GM19324 (cell line): ENCODE data around the gene BMPR1A.

Experiments
- ATAC-seq: cut with Tn5 transposase; IDR thresholded peaks from one replicate; pipeline ENCODE4 v1.9.1; 2021; ENCODE audit warnings: mild to moderate bottlenecking, moderate library complexity; ENCODE audit not compliant: unreplicated experiment, low FRiP score

Gene BMPR1A

DNA sequence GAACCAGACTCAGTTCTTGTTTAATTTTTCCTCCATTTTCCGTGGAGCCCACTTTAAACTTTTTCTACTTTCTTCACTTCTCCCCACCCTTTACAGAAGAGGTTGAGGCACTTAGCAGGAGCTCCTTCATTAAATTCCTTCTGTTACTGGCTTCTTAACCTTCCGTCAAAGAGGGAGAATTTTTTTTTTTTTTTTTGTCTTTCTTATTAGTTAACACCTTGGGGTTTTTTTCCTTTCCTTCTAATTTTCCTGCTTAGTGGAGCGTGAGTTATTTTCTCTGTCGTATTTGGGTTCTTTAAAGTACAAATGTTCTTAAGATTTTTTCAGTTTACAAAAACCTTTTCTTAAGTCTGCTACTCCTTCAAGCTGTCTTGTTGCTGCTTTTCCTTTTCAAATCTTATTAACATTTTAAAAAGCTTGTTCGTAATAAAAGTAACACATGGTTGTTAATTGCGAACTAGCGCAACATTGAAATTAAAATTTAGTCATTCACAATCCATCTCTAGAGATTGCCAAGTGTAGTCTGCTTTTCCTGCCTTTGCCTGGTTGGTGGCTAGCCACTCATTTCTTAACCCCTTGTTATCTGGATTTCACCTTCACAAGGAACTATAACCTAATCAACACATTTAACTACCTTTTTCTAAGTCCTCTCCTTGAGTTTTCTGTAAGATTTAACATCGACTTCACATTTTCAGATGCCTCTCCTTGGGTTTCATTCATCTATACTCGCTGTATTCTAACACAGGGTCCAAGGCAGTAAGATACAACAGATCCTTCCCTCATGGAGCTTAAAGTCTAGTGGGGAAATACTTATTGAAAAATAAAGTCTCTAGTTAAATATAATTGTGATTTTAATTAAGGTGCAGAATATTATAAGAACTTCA, 2.0 kb downstream of the BMPR1A start:
- ATAC-seq: no peak

DNA sequence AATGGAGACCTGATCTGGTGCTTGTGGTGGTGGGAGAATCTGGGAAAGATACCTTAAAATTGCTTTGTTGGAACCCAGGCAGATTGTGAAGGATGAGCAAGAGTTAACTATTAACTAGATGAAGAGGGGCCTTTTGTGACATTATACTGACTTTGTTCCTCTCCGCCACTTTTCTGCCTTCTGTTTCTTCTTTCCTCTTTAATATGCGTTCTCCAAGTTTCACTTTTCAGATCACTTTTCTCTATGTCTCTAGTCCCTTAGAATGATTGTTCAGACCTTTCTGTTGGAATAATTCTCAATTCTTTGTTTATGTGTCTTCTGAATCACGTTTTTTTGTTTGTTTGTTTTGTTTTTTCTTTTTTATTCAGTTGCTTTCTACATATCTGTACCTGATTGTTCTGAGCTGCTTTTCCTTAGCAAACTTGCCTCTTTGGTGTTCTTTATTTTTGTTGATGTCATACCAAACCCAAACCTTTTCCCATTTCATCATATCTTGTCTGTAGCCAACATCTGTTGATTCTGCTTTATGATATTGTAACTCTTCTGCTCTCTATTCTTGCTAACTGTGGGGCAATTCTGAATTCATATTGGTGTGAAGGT, 2.8 kb downstream of the BMPR1A start:
- no peak for ATAC-seq

DNA sequence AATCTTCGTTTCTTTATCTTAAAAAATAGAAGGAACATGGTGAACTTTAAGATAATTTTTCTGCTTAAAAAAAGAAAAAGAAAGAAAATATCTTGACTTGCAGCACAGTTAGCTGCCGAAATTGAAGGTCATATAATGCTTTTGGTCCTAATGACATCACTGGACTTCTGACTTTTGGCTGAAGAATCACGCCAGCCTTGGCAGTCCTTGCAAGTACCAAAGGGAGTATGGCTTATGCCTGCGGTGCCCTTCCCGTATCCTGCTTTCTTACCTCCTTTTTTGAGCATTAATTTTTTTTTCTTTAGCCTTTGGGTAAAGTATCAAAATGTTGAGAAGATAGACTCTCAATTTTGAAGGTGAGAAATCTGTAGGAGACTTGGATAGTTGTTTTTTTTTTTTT, 7.0 kb downstream of the BMPR1A start:
- no peak for ATAC-seq

DNA sequence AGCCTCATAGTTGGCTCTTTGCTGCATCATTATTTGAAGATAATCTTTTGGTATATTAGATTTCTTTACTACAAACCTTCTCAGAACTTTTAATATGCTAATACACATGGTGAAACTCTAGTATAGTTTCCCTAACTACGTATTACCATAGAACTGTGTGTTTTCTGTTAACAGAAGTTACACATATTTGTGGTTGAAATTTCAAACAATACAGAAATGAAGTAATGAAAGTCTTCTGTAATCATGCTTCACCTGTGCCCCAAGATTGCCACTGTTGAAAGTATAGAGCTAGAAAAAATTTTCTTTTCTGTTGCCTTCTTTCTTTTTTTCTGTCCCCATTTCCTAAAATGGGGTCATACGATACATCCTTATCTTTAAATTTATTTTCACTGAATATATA, 9.1 kb downstream of the BMPR1A start:
- ATAC-seq: no peak

DNA sequence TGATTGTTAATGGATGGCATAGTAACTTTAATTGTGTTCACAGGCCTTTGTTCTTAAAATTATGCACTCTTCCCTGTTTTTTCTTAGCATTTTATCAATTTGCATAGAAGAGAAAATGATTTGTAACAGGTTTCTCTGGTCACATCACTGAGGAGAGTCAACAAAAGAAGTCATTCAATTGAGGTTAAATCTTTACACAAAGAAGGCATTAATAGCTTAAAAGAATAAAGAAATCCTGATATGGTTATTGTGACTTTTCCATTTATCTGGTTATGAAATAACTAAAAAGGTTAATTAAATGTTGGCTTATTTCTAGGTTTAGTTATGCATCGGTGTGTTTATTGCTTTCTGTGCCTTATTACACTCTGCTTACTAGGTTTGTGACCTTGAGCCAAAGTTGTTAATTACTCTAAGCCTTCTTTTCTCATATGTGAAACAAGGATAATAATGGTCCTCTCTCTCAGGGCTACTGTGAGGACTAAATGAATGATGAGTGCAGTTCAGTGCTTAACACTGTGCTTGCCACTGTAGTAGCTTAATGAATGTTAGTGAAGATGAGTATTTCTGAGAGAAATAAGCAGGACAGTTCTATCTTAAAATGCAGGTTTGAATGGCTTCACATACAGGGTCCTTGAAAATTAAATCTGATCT, 12.1 kb downstream of the BMPR1A start:
- no peak for ATAC-seq

DNA sequence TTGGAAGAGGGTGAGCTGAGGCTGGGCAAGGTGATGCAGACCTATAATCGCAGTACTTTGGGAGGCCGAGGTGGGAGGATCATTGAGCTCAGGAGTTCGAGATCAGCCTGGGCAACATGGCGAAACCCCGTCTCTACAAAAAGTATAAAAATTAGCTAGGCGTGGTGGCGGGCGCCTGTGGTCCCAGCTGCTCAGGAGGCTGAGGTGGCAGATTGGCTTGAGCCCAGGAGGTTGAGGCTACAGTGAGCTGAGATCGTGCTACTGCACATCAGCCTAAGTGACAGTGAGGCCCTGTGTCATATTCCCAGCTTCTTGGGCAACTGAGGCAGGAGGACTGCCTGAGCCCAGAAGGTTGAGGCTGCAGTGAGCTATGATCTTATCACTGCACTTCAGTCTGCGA, 13.6 kb downstream of the BMPR1A start:
- no peak for ATAC-seq

DNA sequence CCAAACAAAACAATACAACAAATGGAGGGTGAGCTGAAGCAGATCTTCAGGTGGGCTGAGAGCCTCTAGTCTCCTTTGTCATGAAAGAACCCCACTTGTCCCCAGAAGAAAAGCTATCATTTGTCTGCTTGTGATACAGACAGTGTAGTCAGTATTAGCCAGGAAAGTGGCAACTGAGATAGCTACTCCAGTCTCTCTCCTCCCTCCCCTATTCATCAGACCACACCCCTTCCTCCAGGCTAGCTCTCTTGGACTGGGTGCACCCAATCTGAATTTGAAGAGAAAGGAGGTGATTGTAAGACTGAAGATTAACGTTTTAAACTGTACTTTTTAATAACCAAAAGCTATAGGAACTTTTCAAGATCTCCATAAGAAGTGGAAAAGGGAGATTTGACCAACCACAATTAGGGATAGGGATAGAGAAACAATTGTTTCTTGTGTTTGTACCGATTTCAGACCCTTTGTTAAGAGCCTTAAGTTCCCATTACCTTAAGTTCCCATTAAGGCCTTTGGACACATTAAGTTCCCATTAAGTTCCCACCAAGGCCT, 14.1 kb downstream of the BMPR1A start:
- ATAC-seq: no peak

DNA sequence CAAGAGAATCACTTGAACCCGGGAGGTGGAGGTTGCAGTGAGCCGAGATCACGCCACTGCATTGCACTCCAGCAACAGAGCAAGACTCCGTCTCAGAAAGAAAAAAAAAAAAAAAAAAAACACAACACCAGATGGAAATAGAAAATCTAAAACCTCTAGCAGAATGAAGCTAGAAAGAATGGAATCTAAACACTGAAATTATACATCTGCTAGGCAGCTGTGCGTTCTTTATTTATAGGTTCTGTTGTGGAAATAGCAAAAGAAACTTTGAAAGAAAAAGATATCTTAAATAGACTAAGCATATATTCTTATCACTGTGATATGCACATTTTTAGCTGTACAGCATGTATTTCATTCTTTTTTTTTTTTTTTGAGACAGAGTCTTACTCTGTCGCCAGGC, 17.1 kb downstream of the BMPR1A start:
- ATAC-seq: no peak

DNA sequence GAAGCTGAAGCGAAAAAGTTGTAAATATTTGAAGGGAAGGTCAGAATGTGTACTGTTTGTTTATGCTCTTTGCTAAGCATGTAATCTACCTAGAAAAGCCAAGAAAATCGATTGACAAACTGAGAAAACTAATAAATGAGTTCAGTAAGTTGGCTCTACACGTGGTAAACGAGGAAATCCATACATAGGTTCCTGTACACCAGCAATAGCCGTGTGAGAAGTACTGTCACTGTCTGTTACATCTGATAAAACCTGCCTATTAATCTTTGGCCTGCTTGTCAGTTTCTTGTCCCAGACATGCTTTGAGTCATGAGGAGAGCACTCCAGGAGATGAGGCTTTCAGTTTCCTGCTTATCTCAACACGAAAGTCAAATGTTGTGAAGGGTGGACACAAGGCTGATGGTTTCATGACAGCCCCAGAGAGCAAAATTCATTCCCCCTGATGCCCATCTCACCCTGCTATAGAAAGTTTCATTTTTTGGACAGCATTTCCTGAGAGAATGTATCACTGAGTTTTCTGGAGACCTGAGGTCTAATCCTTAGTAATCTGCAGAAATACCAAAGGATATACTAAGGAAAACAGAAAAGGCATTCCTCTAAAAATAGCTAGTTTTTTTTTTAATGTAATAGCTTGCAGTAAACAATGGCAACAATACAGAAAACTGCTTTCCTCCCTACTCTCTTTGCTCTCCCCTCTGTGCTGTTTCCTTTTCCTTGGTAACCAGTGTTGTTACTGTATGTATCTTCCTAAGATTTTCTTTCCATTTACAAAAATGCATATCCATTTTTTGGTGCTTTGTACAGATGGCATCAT, 18.8 kb downstream of the BMPR1A start:
- ATAC-seq: no peak

DNA sequence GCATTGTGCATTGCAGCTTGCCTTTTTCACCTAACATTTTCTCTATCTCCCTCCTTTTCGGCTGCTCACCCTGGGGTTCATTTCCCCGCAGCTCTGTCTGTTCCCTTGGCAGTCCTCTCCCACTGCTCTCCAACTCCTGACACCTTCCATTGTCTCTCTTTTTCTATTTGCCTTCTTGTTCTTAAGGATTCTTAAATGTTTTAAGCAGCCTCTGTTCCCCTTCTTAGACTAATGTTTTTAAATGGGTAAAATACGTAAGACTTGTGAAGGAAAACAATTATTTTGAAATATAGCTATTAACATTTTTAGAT, 19.4 kb downstream of the BMPR1A start:
- ATAC-seq: no peak

DNA sequence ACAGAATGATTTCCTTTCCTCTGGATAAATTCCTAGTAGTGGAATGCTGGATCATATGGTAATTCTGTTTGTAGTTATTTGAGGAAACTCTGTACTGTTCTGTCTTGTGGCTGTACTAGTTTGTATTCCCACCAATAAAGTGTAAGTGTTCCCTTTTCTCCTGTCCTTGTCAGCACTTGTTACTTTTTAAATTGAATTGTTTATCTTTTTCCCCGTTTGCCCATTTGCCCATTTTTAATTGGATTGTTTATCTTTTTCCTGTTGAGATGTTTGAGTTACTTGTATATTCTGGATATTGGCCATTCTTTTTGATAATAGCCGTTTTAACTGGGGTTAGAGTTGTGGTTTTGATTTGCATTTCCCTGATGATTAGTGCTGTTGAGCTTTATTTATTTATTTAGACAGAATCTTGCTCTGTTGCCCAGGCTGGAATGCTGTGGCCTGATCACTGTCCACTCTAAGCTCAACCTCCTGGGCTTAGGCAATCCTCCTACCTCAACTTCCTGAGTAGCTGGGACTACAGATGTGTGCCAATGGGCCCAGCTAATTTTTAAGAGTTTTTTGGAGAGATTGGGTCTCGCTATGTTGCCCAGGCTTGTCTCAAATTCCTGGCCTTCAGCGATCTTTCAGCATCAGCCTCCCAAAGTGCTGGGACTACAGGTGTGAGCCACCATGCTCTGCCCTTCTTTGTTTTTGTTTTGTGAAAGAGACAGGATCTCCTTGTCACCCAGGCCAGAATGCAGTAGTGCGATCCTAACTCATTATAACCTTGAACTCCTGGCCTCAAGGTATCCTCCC, 23.0 kb downstream of the BMPR1A start:
- no peak for ATAC-seq

DNA sequence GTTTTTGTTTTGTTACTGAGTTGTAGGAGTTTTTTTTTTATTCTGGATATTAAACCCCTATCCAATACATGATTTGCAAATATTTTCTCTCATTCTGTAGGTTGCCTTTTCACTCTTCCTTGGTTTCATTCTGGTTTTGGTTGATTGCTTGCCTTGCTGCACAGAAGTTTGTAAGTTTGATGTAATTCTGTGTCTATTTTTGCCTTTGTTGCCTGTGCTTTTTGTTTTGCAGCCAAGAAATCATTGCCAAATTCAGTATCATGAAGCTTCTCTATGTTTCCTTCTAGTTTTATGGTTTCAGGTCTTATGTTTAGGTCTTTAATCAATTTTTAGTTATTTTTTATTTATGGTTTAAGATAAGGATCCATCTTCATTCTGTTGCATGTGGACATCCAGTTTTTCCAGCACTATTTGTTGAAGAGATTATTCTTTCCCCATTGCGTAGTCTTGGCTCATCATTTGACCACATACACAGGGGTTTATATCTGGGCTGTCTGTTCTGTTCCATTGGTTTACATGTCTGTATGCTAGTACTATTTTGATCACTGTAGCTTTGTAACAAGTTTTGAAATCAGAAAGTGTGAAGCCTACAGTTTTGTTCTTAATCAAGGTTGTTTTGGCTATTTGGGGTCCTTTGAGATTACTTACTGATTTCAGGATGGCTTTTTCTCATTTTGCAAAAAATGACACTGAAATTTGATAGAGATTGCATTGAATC, 26.4 kb downstream of the BMPR1A start:
- no peak for ATAC-seq

DNA sequence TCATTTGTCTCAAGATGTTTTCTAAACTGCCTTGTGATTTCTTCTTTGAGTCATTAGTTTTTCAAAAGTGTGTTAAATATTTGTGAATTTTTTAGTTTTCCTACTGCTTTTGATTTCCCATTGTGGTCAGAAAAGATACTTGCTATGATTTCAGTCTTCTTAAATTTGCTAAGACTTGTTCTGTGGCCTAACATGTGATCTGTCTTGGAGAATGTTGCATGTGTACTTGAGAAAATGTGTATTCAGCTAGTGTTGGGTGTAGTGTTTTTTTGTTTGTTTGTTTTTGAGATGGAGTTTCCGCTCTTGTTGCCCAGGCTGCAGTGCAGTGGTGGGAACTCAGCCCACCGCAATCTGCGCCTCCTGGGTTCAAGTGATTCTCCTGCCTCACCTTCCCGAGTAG, 28.6 kb downstream of the BMPR1A start:
- no peak for ATAC-seq

DNA sequence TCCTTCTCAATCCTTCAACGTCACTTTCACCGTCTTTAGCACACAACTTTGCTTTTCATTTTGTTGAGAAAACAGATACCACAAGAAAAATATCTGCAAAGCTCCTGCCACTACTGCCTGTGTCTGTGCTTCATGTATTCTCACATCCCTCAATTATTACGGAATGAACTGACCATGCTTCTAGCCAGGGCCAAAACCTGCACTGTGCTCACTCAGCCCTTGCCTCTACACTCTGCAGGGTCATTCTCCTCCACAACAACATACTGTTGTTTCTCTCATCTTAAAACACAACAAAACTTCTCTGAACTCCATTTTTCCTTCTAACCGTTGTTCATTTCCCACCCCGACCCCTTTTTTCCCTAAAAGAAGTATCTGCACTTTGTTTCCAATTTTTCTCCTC, 29.5 kb downstream of the BMPR1A start:
- no peak for ATAC-seq

DNA sequence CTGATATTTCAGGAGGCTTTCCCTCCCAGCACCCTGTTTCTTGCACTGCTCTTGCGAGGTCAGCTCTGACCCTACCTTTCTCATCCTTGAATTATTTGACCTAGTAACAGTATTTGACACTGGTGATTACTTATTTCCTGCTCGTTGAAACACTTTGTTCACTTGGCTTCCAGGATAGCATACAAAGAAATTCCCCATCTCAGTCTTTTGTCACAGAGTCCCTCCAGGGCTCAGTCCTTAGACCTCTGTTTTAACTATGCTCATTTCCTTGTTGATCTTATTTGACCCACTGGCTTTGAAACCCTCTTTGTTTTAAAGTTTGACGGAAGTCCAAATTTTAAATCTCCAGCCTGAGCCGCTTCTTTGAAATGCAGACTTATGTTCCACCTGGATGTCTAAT, 29.9 kb downstream of the BMPR1A start:
- ATAC-seq: no peak

DNA sequence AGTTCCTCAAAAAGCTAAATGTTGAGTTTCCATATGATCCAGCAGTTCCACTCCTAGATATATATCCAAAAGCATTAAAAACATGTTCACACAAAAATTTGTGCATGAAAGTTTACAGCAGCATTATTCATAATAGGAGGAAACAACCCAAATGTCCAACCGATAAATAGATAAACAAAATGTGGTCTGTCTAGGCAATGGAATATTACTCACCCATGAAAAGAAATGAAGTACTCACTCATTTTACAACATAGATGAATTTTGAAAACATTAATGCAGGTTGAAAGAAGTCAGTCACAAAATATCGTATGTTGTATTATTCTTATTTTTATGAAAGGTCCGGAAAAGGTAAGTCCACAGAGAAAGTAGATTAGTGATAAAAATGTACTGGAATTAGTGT, 34.0 kb downstream of the BMPR1A start:
- no peak for ATAC-seq

DNA sequence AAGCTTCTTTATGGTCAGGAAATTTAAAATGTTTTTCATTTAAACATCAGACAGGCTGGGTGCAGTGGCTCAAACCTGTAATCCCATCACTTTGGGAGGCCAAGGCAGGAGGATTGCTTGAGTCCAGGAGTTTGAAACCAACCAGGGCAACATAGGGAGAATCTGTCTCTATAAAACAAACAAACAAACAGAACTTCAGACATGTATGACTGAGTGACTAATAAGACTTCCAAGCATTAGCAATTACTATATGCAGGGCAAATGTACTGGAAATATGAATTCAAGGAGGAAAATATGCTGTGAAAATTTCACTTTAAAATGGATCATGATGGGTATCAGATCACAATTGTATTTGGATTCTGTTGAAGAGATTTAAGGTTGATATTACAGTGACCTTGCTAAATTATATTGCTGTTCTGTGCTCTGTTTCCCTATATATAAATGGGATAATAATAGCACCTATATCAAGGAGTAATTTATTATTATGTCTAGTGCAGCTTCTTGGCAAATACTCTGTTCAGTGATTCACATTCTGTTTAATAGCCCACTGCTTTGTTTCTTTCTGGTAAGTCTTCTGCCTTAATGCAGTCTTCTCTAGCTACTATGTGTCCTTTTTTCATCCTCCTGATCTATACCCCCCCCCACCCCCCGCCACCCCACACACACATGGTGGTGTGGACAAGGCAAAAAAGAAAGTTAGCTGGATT, 36.2 kb downstream of the BMPR1A start:
- no peak for ATAC-seq

DNA sequence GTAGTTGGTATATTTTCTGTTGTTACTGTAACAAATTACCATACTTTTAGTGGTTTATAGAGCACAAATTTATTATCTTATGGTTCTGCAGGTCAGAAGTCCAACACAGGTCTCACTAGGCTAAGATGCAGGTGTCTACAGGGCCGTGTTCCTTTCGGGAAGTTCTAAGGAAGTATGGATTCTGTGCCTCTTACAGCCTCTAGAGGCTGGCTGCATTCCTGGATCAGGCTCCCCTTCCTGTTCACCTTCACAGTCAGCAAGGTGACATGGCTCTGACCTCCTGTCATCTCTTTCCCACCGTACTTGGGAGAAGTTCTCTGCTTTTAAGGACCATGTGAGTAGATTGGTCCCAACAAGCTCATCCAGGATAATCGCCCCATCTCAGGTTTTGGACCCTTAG, 37.3 kb downstream of the BMPR1A start:
- no peak for ATAC-seq

DNA sequence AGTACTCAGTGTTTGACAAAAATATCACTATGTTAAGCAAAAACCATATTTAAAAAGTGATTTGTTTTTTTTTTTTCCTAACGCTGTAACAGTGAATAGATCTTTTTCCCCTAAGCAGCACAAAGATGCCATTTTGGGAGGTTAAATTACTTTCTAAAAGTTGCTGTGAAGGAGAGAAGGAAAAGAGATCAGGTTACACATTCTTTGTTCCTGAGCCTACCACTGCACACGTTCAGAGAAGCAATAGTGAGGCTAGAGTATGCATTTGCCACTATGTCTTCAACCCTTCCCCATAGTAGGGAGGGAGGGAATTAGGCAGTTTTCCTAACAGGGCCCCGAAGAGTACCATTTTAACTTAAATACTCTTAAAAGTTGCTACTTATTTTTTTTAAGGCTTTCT, 38.9 kb downstream of the BMPR1A start:
- ATAC-seq: no peak
